CD14-positive monocyte (primary cell): ENCODE data around the gene CENPP. TPM values are rescaled to one million over a fixed set of nuclear protein-coding genes. Genes with fewer than 3 reads are reported as not detected.
A peak's percentile ranks its signal among the peaks of the same experiment; 100 is the strongest.

Experiments
- DNase-seq, 3 donors: peaks; one replicate each; pipeline ENCODE4 v3.0.0-alpha.2; 2011 to 2022
- H2AFZ ChIP-seq: 2 replicates; pipeline ENCODE4 v1.6.0; 2012; ENCODE audit warnings: mild to moderate bottlenecking, low read depth, low read length, inconsistent platforms; ENCODE audit not compliant: insufficient read depth, poor library complexity, severe bottlenecking
- H3K27ac ChIP-seq, 2 donors: 1 replicate in 1 of 2; 2 replicates in 1 of 2; pipeline ENCODE4 v1.5.1; 2012 to 2013; ENCODE audit warnings: low read length in 2 of 2, control low read depth in 1 of 2, inconsistent platforms in 1 of 2, low read depth in 1 of 2, mild to moderate bottlenecking in 1 of 2
- H3K27me3 ChIP-seq, 2 donors: one replicate each; pipeline versions ENCODE4 v1.6.0 to v1.6.1; 2011 to 2013; ENCODE audit warnings: low read length in 2 of 2; ENCODE audit not compliant: control insufficient read depth in 2 of 2, insufficient read depth in 2 of 2
- H3K36me3 ChIP-seq, 2 donors: replicated peaks in 1 of 2; 1 replicate in 1 of 2; 2 replicates in 1 of 2; pipeline versions ENCODE4 v1.5.1 to v1.6.1; 2012 to 2013; ENCODE audit warnings: low read length in 2 of 2, control low read depth in 1 of 2, inconsistent platforms in 1 of 2, mild to moderate bottlenecking in 1 of 2; ENCODE audit not compliant: insufficient read depth in 2 of 2, control insufficient read depth in 1 of 2
- H3K4me1 ChIP-seq, 2 donors: 1 replicate in 1 of 2; 2 replicates in 1 of 2; pipeline versions ENCODE4 v1.5.1 to v1.6.1; 2012 to 2013; ENCODE audit warnings: low read length in 2 of 2, control low read depth in 1 of 2, inconsistent platforms in 1 of 2, mild to moderate bottlenecking in 1 of 2, moderate library complexity in 1 of 2; ENCODE audit not compliant: insufficient read depth in 2 of 2, control insufficient read depth in 1 of 2
- H3K4me2 ChIP-seq: replicated peaks from 2 replicates; pipeline ENCODE3; 2012; ENCODE audit warnings: low read length, moderate library complexity, mild to moderate bottlenecking; ENCODE audit not compliant: poor library complexity, severe bottlenecking; ENCODE audit errors: extremely low read depth
- H3K4me3 ChIP-seq, 3 experiments: fragments of 200-600 bp in 1 of 3; sonication (generic) in 1 of 3; replicated peaks in 1 of 3; 1 replicate in 2 of 3; 2 replicates in 1 of 3; pipeline ENCODE4 v1.5.1; 2011 to 2013; ENCODE audit warnings: low read length in 3 of 3, mild to moderate bottlenecking in 3 of 3, control low read depth in 2 of 3, low read depth in 2 of 3, inconsistent platforms in 1 of 3, moderate library complexity in 1 of 3
- H3K79me2 ChIP-seq: 2 replicates; pipeline ENCODE4 v1.6.0; 2012; ENCODE audit warnings: mild to moderate bottlenecking, control low read depth, inconsistent platforms, low read length, moderate library complexity; ENCODE audit not compliant: insufficient read depth
- H3K9ac ChIP-seq: 2 replicates; pipeline ENCODE4 v1.6.0; 2017; ENCODE audit warnings: low read length, mild to moderate bottlenecking; ENCODE audit not compliant: insufficient read depth, poor library complexity, severe bottlenecking
- H3K9me3 ChIP-seq, 2 donors: replicated peaks in 1 of 2; 1 replicate in 1 of 2; 2 replicates in 1 of 2; pipeline versions ENCODE4 v1.5.1 to v1.6.1; 2012 to 2013; ENCODE audit warnings: low read length in 2 of 2, control low read depth in 1 of 2; ENCODE audit not compliant: control insufficient read depth in 1 of 2, insufficient read depth in 1 of 2
- H4K20me1 ChIP-seq: 2 replicates; pipeline ENCODE4 v1.6.0; 2012; ENCODE audit warnings: mild to moderate bottlenecking, low read length, control low read depth, moderate library complexity; ENCODE audit not compliant: insufficient read depth
- H3K27ac Mint-ChIP-seq, 7 donors: one replicate each; pipeline ENCODE4 v1.8.0; 2020; ENCODE audit warnings: mild to moderate bottlenecking in 7 of 7, mixed read lengths in 7 of 7, moderate library complexity in 6 of 7, inconsistent platforms in 2 of 7
- H3K27me3 Mint-ChIP-seq, 3 donors: one replicate each; pipeline ENCODE4 v1.8.0; 2021 to 2022; ENCODE audit warnings: low read depth in 3 of 3, mild to moderate bottlenecking in 3 of 3, mixed read lengths in 3 of 3, moderate library complexity in 3 of 3, inconsistent platforms in 1 of 3
- H3K36me3 Mint-ChIP-seq, 2 donors: one replicate each; pipeline ENCODE4 v1.8.0; 2020; ENCODE audit warnings: mixed read lengths in 2 of 2, inconsistent platforms in 1 of 2, mild to moderate bottlenecking in 1 of 2
- H3K4me1 Mint-ChIP-seq: one replicate; pipeline ENCODE4 v1.8.0; 2020; ENCODE audit warnings: mild to moderate bottlenecking, mixed read lengths
- H3K4me3 Mint-ChIP-seq, 2 donors: one replicate each; pipeline ENCODE4 v1.8.0; 2020; ENCODE audit warnings: mild to moderate bottlenecking in 2 of 2, mixed read lengths in 2 of 2, moderate library complexity in 1 of 2
- H3K9me3 Mint-ChIP-seq, 7 donors: one replicate each; pipeline ENCODE4 v1.8.0; 2020 to 2022; ENCODE audit warnings: mixed read lengths in 7 of 7, mild to moderate bottlenecking in 6 of 7, moderate library complexity in 6 of 7, inconsistent platforms in 2 of 7
- CTCF ChIP-seq: fragments of 200-600 bp; IDR thresholded peaks from one replicate; pipeline ENCODE4 v1.8.0; 2022; ENCODE audit warnings: antibody characterized with exemption, mild to moderate bottlenecking
- WGBS: methylation state at CpG from one replicate; pipeline ENCODE4 v1.1.5; 2013; ENCODE audit warnings: missing lambda C conversion rate; ENCODE audit not compliant: insufficient coverage; 5-methylcytosine and 5-hydroxymethylcytosine counted together
- intact Hi-C, 2 donors: fragments of 100-400 bp; cut with micrococcal nuclease; formaldehyde crosslinking; loops; one replicate each; pipeline versions ENCODE4 v1.15.0 to v1.15.1; 2023
- polyA plus RNA-seq, 3 donors: library from polyadenylated mRNA; depleted of rRNA in 1 of 3; unstranded in 2 of 3; stranded (reverse) in 1 of 3; fragments of 300-500 nt in 2 of 3; fragments of >200 nt in 1 of 3; fragmentation: Illumina TruSeq in 2 of 3; gene quantifications; 1 replicate in 2 of 3; 2 replicates in 1 of 3; pipeline ENCODE4 v1.2.3, GENCODE V29; 2012 to 2021

CENPP gene
- polyA plus RNA-seq, 3 donors, result 0.50 to 1.1 (median 1.1) TPM

GRCh38 chr9:92543972-92544371 lies 218.2 kb downstream of the CENPP start:
- Histone ChIP-seq H3K27ac (no peak overlapping the region), H3K4me2 (no peak overlapping the region), H4K20me1 (no peaks in the 10 kb centered on the region), H3K36me3 (no peaks in the 10 kb centered on the region), H3K4me1 (peaks cover 7 to 8% of the 10 kb centered on the region in 2 donors), H3K9ac (no peak overlapping the region), H3K4me3 (no peak overlapping the region), H3K9me3 (peaks cover 3 to 10% of the 10 kb centered on the region in 2 donors), H3K27me3 (no peaks in the 10 kb centered on the region), H2AFZ (no peak overlapping the region), H3K79me2 (no peaks in the 10 kb centered on the region)
- peaks cover 0 to 3% (median 0%) of the 10 kb centered on the region in 3 donors for H3K27me3 Mint-ChIP-seq
- H3K9me3 Mint-ChIP-seq, result peaks cover 4 to 16% (median 8%) of the 10 kb centered on the region in 7 donors
- H3K4me3 Mint-ChIP-seq, result no peak overlapping the region
- WGBS, result 97% methylated on average over 4 of the region's 7 CpGs
- no peak for TF ChIP-seq CTCF
- intact Hi-C loops, result no loop called here
- H3K27ac Mint-ChIP-seq, result peak overlapping the region in 1 of 7 donors; percentile 13
- H3K4me1 Mint-ChIP-seq, result peaks cover 12% of the 10 kb centered on the region
- peaks cover 0 to 4% of the 10 kb centered on the region in 2 donors for H3K36me3 Mint-ChIP-seq
- DNase-seq, result no peak

- Mint-ChIP-seq H3K4me3 (no peak overlapping the region), H3K27ac (no peak overlapping the region), H3K27me3 (peaks cover 0 to 5% (median 0%) of the 10 kb centered on the region in 3 donors), H3K36me3 (peaks cover 0 to 4% of the 10 kb centered on the region in 2 donors), H3K9me3 (peaks cover 3 to 16% (median 8%) of the 10 kb centered on the region in 7 donors), H3K4me1 (peaks cover 12% of the 10 kb centered on the region)
- peaks cover 7 to 8% of the 10 kb centered on the region in 2 donors for H3K4me1 ChIP-seq
- H3K79me2 ChIP-seq, result no peaks in the 10 kb centered on the region
- no peak overlapping the region for H3K4me3 ChIP-seq
- WGBS, result 98% methylated on average over 29 of the region's 33 CpGs
- no peak overlapping the region for H2AFZ ChIP-seq
- TF ChIP-seq CTCF, result no peak
- H3K9me3 ChIP-seq, result peaks cover 3 to 10% of the 10 kb centered on the region in 2 donors
- no peak overlapping the region for H3K27ac ChIP-seq
- no peaks in the 10 kb centered on the region for H4K20me1 ChIP-seq
- DNase-seq, result no peak
- H3K9ac ChIP-seq, result no peak overlapping the region
- intact Hi-C loops, result no loop called here
- no peaks in the 10 kb centered on the region for H3K36me3 ChIP-seq
- H3K27me3 ChIP-seq, result no peaks in the 10 kb centered on the region
- no peak overlapping the region for H3K4me2 ChIP-seq
Measured at GRCh38 chr9:92545002-92545510, 219.3 kb downstream of the CENPP start.
